ENCODE results near the gene XIAP. TPM values are rescaled to one million over a fixed set of nuclear protein-coding genes. Genes with fewer than 3 reads are reported as not detected.

Gene XIAP
- total and polyA plus RNA-seq, 9 of the 15 experiments (the other 6 are each of a cell fraction or from before 2014, with no cell fraction given): 5.7 to 40.5 (median 19.8) TPM

DNA sequence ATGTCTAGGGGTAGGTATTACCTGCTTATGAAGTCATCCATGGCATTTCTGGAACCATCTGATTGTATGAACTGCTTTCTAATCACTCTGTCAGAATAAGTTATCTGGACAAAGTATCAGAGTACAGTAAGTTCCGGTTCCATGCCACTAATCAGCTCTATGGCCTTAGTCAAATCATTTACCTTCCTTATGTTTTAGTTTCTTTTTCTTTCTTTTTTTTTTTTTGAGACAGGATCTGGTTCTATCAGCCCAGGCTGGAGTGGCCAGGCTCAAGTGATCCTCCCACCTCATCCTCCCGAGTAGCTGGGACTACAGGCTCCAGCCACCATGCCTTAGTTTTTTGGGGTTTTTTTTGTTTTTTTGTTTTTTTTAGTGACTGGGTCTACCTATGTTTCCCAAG is 11.5 kb downstream of the XIAP start:
- intact Hi-C loops (cut with micrococcal nuclease) (no loop called here), in situ Hi-C loops (cut with MboI) (no loop called here)
- Histone ChIP-seq H3K36me3 (ENCODE audit: control insufficient read depth, insufficient read depth, low read length) (peaks cover 19% of the 10 kb centered on the region; the same call in 2 of the 3 replicates), H4K20me1 (replicated peaks; ENCODE audit: control insufficient read depth, insufficient read depth, low read length) (no peaks in the 10 kb centered on the region), H3K9ac (ENCODE audit: insufficient read depth in 1 of 2, low read depth in 2 of 2, low read length in 2 of 2) (no peak overlapping the region), H2AFZ (ENCODE audit: low read depth, low read length) (no peak overlapping the region), H3K9me3 (replicated peaks; ENCODE audit: control insufficient read depth, insufficient read depth, low read depth, low read length) (no peaks in the 10 kb centered on the region), H3K79me2 (ENCODE audit: control insufficient read depth, insufficient read depth, low read length) (peaks cover 66% of the 10 kb centered on the region), H3K4me3 (no peak overlapping the region), H3K27me3 (ENCODE audit: control insufficient read depth in 2 of 2, insufficient read depth in 2 of 2, low read length in 2 of 2) (no peaks in the 10 kb centered on the region), H3K4me2 (ENCODE audit: insufficient read depth, low read length) (no peak overlapping the region), H3K9me1 (ENCODE audit: control insufficient read depth, insufficient read depth, low read length) (no peaks in the 10 kb centered on the region), H3K4me1 (replicated peaks in 1 of 2; ENCODE audit: control insufficient read depth in 2 of 2, insufficient read depth in 2 of 2, low read length in 2 of 2) (no peaks in the 10 kb centered on the region; a peak in 1 of 5 replicates), H3K27ac (ENCODE audit: extremely low read depth, low read depth, low read length) (no peak overlapping the region)
- no TSS peak for BruUV-seq (replicated peaks)
- POLR2A ChIA-PET: interaction anchor here (0.6 to 3.5 kb wide), 3 partner anchors 11 to 322 kb away, joined by 3 to 15 read pairs (median 3); partner anchors contain the start of gene XIAP
- DNase-seq (ENCODE audit: extremely low read depth in 1 of 4, low spot score in 3 of 4) (no peak), ATAC-seq (peak; percentile 32; the same call in 1 of the 3 replicates), FAIRE-seq (no peak)
- no peak for TF ChIP-seq HDAC3 (IDR thresholded peaks at IDR 0.05; ENCODE audit: borderline replicate concordance, partially characterized antibody)
- TF ChIP-seq LARP7 (IDR thresholded peaks at IDR 0.05): no peak
- TF ChIP-seq ZNF217 (CRISPR knock-in tag; IDR thresholded peaks at IDR 0.05): no peak
- no peak for TF ChIP-seq SNRNP70 (optimal IDR thresholded peaks at IDR 0.05; ENCODE audit: low read depth, low read length)
- no peak for TF ChIP-seq ZNF175 (CRISPR knock-in tag; IDR thresholded peaks at IDR 0.05; ENCODE audit: low read depth)
- TF ChIP-seq MCM3 (IDR thresholded peaks at IDR 0.05): no peak
- no peak for TF ChIP-seq ZFPM2 (CRISPR knock-in tag; IDR thresholded peaks at IDR 0.05)
- TF ChIP-seq NR3C1 (CRISPR knock-in tag; IDR thresholded peaks at IDR 0.05): no peak
- TF ChIP-seq NEUROD1 (IDR thresholded peaks at IDR 0.05; ENCODE audit: borderline replicate concordance, low read depth, low read length, partially characterized antibody): no peak
- TF ChIP-seq POLR3A (IDR thresholded peaks at IDR 0.05; ENCODE audit: borderline replicate concordance, extremely low read depth, insufficient read depth, insufficient read length): no peak
- no peak for TF ChIP-seq KAT2B (IDR thresholded peaks at IDR 0.05; ENCODE audit: low read depth, low read length)
- 46% methylated on average over 2 of the region's 2 CpGs for WGBS (ENCODE audit: insufficient coverage, low coverage, missing lambda C conversion rate)
- CTCF ChIA-PET (ENCODE audit: low intra/inter-chr PET ratio): no interaction called here
